Suppressor macrophage treated with lipopolysaccharide for 1 hour (primary cell): ENCODE results near the gene ITGA1.
"Not testable (repeated sequence)": the region's sequence is repeated elsewhere in the genome, so short reads cannot be mapped to it uniquely, and the experiment has no call there.

Source experiments
- DNase-seq, 3 donors: peaks; one replicate each; pipeline ENCODE4 v3.0.0-alpha.2; 2020 to 2022

Gene ITGA1

GRCh38 chr5:52834320-52834719, 46.6 kb downstream of the ITGA1 start:
- no peak for DNase-seq

DNA sequence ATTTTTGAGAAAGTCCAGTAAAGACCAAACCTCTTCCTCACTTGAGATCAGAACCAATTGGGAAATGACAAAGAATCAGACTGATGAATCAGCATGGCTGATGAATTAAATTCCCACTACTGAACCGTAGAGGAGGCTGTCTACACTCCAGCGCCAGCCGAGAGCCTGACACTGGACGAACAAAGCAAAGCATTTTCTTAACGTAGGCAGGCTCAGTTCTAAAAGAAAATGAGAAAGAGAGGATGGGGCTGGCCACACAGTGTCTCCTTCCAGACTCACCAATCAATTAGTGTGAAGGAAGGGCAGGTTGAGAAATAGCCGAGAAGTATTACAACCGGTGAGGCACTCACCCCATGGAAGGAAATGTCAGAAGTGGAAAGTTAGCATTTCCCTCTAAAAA, 49.4 kb downstream of the ITGA1 start:
- DNase-seq = no peak

- DNase-seq = no peak
These were observed 49.9 kb downstream of the ITGA1 start for GRCh38 chr5:52837591-52838001.

DNA sequence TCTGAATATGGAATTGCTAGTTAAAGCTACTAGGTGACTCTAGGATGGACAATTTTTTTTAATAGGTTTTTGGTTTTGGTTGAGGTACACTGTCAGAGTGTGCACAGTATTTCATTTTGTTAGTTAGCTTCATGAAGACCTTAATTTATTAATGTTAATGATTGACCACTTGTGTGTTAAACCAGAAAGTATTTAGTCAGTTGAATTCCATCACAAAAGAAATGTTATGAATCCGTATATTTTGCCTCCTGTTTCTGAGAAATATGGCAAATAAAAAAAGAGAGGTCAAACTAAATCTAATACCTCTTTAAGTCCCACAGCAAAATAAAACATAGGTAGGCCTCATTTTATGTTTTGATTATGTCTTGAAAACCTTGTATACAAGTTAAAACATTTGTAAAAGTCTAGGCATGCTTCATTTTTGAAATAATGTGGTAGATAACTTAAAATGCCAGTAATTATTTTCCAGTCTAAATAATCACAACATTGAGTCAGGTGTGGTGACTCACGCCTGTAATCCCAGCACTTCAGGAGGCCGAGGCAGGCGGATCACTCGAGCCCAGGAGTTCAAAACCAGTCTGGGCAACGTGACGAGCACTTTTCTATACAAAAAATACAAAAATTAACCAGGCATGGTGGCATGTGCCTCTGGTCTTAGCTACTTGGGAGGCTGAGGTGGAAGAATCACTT, 50.8 kb downstream of the ITGA1 start:
- DNase-seq = no peak

GRCh38 chr5:52839285-52839684, 51.6 kb downstream of the ITGA1 start:
- no peak for DNase-seq

GRCh38 chr5:52840277-52841050, 52.7 kb downstream of the ITGA1 start:
- DNase-seq = no peak

DNA sequence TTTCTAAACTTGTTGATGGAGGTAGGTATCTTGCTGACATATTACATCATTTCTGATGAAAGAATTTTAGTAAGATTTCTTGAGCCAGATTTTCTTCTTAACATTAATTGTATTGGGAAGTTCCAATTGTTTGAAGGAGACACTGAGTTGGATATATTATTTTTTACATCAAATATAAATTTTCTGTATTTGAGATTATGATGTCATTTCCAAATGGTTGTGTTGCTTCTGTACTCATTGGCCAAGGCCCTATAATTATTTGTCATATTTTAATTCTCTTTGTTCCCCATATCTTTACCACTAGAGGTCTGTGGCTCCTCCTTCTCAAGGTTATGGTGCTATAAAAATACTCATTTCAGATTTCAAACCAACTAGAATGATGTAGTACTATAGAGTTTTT, 53.4 kb downstream of the ITGA1 start:
- no peak for DNase-seq

DNA sequence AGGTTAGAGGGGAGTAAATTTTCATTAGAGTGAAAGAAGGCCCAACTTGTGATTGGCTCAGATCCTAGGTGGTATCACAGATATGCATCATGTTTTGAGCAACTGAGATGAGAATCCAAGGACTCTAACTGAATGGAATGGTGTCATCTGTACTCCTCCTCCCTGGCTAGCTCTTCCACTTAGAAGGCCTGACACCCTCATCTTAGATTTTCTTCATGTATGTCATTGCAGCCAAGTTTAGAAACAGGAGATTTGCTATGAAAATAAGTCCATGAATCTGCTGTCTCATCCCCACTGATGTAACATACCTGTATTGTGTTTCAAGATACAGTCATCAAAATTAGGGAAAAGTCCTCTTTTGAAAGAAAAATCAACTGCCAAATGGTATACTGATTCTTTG, 54.4 kb downstream of the ITGA1 start:
- DNase-seq = no peak

- no peak for DNase-seq
These were observed 57.2 kb downstream of the ITGA1 start for GRCh38 chr5:52844885-52845284.

GRCh38 chr5:52846182-52846842, 58.6 kb downstream of the ITGA1 start:
- no peak for DNase-seq

GRCh38 chr5:52848688-52849087, 61.0 kb downstream of the ITGA1 start:
- not testable (repeated sequence) for DNase-seq

DNA sequence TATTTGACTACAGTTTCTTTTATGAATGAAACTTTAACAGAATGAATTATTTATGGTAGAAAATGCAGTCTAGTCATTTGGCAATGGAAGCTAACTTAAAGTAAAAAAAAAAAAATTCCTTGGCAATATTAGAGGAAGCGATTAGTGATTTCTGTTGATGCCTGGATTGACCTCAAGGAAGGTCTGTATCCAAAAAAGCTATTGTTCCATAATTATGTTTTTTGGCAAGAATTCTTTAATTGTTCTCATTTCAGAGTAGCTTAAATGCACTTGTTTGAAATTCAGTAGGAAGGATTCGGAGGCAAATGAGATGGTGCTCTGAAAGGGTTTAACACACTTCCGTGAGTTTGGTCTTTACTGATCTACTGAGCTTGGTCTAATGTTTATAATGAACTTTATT, 61.8 kb downstream of the ITGA1 start:
- no peak for DNase-seq

DNA sequence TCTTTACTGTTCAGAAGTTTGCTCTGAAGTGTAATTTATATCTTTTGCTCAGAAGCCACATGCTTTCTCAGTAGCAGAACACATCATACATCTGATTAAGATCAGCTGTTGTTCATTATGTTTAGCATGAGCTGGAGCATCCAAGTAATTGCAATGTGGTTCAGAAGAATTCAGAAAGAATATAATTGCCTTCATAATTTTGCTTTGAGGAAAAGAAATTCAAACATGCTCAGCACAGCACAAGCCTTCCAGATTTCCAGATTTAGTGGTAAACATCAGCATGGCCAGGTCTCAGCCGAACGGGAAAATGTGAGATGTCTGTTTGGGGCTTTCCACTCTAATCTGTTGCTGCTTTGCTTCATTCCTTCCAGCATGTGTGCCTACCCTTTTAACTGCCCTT, 65.9 kb downstream of the ITGA1 start:
- DNase-seq = no peak

GRCh38 chr5:52854301-52854700, 66.6 kb downstream of the ITGA1 start:
- DNase-seq = no peak

- DNase-seq = no peak
These were observed 67.2 kb downstream of the ITGA1 start for GRCh38 chr5:52854949-52855348.

- DNase-seq = peak; percentile 22 to 46 (median 45)
These were observed 68.8 kb downstream of the ITGA1 start for GRCh38 chr5:52856564-52856963.

GRCh38 chr5:52859628-52860027, 71.9 kb downstream of the ITGA1 start:
- DNase-seq = no peak

DNA sequence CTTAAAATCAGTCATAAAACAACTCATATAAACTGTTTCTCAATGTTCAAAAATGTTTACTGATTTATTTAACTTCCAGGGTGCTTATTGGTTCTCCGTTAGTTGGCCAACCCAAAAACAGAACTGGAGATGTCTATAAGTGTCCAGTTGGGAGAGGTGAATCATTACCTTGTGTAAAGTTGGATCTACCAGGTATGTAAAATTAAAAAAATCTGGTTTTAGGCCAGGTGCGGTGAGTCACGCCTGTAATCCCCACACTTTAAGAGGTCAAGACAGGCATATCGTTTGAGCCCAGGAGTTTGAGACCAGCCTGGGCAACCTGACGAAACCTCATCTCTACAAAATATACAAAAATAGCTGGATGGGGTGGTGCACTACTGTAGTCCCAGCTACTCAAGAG, 73.7 kb downstream of the ITGA1 start:
- no peak for DNase-seq

GRCh38 chr5:52863715-52864290, 76.1 kb downstream of the ITGA1 start:
- DNase-seq = peak in 1 of 3 donors; percentile 9

DNA sequence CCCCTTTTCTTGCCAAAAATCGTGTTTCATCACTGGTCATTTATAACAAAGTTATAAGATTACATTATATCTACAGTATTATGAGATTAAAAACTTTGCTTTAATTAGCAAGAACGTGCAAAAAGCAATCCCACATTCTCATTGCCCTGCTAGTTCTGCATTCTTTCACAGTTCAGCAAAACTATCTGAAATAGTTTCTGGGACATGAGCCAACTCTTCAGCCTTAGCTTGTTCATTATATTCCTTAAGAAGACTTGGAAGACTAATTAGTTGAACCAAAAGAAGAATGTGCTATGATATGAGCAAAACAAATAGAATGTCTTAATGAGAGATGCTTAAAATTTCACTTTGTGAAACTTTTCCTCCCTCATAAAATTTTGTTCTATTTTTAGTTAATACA, 76.7 kb downstream of the ITGA1 start:
- no peak for DNase-seq

DNA sequence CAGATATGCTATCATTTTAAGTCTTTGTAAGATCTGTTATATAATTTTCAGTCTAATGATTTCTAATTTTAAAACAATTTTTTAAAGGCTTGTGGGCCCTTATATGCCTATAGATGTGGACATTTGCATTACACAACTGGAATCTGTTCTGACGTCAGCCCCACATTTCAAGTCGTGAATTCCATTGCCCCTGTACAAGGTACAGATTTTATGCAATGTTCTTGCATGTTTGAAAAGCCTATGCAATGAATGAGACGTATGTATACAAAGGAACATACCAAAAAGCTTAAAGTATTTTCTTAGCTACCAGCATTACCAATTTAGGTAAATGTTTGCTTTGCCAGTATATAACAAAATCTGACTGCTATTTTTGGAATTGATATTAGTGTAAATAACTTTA, 77.2 kb downstream of the ITGA1 start:
- no peak for DNase-seq

- DNase-seq = not testable (repeated sequence)
These were observed 78.3 kb downstream of the ITGA1 start for GRCh38 chr5:52865991-52866390.

DNA sequence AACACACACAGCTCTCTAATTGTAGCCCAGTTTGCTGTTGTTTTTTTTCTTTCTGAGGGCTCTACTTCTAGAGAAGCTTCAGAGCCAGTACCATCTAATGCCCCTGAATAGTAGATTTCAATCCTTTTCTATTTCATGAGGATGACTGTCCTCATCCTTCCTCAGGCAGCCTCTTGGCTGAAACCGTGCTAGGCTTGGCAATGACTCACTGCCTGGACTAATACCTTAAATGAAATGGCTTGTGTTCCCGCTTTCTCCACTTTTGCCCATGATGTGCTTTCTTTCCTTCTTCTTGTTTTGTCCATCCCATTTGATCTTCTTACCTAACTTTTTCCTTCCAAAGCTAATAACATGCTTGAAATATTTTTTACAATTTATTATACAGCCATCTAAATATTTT, 80.1 kb downstream of the ITGA1 start:
- DNase-seq = no peak

DNA sequence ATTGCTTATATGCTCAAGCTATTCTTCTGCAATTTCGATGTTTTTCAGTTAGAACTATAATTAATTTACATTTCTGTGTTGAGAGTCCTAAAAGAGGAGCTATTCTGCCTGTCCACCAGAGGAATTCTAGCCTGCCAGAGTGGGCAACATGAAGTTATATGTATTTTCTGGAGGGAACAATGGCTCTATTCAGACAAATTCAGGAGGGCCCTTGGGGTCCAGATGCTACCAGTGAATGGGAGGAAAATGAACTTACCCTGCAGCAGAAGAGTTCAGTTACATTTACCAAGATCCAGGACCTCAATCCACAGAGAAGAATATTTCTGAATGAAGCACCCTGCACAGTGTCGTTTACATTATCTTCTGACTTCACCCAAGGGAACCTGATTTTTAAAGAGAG, 80.7 kb downstream of the ITGA1 start:
- no peak for DNase-seq
